GM18517 (cell line): ENCODE results near the gene SELENOK.
"Not testable (repeated sequence)": the region's sequence is repeated elsewhere in the genome, so short reads cannot be mapped to it uniquely, and the experiment has no call there.

ENCODE experiments used
- ATAC-seq: cut with Tn5 transposase; IDR thresholded peaks from one replicate; pipeline ENCODE4 v1.9.1; 2021; ENCODE audit warnings: mild to moderate bottlenecking, moderate library complexity; ENCODE audit not compliant: unreplicated experiment

Gene SELENOK

DNA sequence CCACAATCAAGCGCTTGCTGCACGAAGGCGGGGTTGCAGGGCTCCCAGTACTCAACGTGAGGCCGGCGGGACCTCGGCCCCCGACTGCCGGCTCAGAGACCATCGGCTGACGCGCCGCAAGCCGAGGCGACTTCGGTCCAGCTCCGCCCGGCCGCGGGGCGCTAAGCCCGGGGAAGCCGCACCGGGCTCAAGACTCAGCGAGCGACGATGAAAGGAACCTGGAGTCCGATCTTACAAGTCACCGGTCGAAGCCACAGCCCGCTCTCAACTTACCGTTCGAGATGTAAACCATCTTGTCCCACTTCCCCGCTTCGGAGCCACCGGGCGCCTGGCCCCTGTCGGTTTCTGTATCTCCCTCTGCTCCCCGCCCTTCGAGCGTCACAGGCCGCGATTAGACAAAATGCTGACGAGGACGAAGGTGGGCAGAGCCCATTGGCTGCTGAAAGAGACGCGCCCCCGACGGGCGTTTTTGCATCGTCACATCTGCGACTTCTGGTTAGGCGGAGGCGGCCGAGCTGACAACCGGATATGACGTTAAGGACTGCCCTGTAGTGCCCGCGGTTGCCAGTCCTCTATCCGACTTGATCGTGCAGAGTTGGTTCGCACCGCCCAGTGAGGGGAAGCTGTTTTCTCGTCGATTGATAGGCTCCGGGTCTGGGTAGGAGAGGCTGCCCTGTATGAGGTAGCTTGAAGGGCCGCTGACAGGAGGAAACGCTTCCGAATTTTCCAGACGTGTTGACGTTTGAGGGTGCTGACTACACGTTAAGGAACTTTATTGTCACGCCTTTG is at the start of gene SELENOK:
TSS of gene SELENOK (minus strand) at position 363 of the 789 bp plus-strand sequence.
- peak; percentile 95 for ATAC-seq

DNA sequence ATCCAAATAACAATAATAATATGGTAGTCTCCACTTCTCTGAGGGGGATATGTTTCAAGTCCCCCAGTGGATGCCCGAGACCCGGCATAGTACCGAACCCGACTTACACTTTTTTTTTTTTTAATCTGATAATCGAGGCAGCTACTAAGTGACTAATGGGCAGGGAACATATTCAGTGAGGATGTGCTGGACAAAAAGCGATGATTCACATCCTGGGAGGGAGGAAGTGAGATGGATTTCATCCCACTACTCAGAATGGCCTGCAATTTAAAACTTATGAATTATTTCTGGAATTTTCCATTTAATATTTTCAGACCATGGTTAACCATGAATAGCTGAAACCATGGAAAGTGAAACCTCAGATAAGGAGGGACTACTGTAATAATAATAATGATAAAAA is 49.5 kb upstream of the SELENOK start:
- ATAC-seq, result no peak

DNA sequence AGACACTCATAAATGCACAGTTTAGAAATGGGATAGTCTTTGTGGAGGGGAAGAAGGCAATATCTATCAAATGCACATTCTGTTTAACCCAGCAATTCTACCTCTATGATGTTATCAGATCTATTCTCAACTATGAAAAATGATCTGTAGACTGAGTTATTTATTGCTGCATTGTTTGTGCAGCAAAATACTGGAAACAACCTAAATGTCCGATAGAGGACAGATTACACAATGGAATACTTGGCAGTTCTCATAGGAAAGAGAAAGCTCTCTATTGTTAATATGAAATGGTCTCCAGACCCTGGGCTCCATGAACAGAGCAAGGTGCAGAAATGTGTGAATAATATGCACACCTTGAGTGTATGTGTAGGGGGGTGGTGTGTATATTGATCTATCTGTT is 49.0 kb upstream of the SELENOK start:
- ATAC-seq, result no peak

DNA sequence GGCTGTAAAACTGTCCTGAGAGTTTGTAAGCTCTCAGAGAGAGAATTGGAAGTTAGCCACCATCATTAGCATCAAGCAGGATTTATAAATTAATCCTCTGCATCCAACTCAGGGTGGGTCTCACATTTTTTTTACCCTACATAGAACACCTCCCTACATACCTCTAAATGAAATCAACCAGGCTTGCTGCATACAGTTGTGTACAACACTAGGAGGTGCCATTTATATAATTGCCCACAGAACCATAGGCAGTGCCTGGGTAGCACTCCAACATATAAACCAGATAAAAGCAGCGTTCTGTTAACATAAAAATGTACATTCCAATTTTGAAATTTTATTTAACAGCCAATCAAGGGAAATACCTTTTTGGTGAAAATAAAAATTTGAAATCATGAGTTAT is 48.2 kb upstream of the SELENOK start:
- ATAC-seq, result no peak

DNA sequence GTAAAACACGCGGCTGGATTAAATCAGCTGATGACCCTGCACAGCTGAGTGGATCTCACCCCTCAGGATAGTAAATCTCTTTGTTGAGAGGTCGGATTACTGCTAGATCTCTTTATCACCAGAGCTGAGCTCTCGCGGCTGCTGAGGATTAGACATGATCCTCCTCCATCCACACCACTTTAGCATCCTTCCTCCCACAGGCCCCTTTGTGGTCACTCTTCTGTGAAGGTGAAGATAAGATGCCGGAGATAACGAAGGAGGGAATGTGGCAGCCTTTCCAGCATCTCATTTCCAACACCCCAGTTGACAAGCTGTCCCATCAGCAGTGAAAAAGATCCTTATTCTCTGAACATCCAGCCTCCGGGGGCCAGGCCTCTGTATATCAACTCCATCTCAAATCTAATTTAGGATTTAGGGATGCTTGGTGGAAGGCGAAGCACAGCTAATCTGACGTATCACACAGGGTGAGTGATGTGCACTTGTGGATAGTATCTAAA is 47.5 kb upstream of the SELENOK start:
- no peak for ATAC-seq

DNA sequence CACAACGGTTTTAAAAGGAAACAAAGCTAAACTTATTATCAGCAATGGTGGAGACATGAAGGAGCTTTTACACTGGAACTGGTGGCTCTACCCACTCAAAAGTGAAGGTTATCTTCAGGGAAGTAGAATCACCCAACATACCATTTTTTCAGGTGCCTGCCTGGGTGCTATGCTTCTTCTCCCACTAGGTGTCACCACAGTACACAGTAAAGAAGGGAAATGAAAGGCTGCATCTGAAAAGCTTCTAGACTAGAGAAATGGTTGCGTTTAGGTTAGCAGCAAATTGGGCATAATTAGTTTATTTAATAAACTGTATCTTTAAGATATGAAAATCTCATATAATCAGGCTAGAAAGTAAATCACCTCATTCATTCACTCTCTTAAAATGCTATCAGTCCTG is 47.0 kb upstream of the SELENOK start:
- no peak for ATAC-seq

DNA sequence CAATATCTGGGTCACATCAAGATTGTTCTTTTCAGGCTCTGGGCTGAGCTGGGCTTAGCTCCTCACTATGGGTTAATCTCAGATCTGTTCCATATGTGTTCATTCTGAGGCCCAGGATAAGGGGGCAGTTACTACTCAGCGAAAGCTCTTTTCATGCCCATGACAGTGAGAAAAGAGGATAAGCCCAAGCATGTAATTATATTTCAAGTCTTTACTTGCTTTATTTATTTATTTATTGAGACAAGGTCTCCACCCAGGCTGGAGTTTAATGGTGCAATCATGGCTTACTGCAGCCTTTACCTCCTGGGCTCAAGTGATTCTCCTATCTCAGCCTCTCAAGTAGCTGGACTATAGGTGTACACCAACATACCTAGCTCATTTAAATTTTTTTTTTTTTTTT is 44.7 kb upstream of the SELENOK start:
- no peak for ATAC-seq

DNA sequence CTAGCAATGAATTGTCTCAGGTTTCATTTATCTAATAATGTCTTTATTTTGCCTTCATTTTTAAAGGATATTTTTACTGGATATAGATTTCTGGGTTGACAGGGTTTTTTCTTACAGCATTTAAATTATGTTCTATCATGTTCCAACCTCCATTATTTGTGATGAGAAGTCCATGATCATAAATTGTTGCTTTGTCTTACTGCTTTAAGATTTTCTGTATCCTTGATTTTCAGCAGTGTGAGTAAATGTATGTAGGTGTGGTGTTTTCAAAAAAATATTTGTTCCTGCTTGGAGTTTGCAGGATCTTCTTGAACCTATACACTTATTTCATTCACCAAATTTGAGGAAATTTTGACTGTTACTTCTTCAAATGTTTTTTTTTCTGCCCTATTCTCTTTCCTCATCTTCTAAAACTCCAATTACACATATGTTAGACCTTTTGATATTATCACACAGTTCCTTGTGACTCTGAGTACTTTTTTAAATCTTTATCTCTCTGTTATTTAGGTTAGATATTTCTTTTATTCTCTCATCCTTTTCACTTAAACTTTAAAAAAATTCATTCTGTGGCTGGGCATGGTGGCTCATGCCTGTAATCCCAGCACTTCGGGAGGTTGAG is 43.7 kb upstream of the SELENOK start:
- no peak for ATAC-seq

DNA sequence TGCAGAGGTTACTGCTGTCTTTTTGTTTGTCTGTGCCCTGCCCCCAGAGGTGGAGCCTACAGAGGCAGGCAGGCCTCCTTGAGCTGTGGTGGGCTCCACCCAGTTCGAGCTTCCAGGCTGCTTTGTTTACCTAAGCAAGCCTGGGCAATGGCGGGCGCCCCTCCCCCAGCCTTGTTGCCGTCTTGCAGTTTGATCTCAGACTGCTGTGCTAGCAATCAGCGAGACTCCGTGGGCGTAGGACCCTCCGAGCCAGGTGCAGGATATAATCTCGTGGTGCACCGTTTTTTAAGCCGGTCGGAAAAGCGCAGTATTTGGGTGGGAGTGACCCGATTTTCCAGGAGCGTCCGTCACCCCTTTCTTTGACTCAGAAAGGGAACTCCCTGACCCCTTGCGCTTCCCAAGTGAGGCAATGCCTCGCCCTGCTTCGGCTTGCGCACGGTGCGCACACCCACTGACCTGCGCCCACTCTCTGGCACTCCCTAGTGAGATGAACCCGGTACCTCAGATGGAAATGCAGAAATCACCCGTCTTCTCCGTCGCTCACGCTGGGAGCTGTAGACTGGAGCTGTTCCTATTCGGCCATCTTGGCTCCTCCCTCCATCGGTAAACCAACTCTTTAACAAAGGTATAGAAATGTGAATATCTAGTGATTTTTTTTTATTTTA is 35.7 kb upstream of the SELENOK start:
- not testable (repeated sequence) for ATAC-seq

DNA sequence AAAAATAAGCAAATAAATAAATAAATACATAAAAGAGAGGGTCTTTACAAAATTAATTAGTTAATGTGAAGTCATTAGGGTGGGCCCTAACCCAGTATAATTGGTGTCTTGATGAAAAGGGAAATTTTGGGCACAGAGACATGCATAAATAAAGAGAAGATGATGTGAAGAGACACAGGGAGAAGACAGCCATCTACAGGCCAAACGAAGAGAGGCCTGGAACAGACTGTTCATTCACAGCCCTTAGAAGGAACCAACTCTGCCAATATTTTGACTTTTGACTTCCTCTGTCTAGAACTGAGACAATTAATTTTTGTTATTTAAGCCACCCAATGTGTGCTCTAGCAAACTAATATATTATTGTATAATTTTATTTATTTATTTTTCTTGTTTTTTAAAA is 29.6 kb upstream of the SELENOK start:
- ATAC-seq, result no peak

DNA sequence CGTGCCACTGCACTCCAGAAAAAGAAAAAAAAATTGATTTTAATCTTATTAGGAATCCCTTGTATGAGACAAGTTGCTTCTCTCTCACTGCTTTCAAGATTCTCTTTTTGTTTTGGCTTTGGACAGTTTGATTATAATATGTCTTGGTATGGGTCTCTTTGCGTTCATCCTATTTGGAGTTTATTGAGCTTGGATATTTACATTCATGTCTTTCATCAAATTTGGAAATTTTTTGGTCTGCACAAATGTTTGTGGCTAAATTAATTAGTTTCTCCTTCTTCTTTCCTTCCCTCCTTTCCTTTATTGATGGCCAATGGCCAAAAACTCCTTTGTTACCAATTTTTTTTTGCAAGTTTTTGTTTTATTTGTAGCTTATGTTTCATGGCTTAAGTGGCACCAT is 28.1 kb upstream of the SELENOK start:
- no peak for ATAC-seq

DNA sequence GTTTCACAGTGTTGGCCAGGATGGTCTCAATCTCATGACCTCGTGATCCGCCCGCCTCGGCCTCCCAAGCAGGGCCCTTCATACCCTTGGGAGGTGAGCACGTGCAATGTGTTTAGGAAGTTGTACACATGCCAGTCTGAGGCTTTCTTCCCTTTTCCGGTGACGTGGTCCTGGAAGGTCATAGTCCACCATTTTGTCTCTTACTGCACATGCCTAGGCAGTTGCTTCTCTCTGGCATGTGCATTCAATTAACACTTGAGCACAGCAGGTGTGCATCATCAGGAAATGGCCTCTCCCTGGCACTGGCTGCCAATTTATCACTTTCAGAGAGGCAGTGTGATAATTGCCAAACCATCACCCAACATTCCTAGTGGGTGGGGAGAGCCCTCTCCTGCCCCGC is 21.7 kb upstream of the SELENOK start:
- ATAC-seq, result no peak

DNA sequence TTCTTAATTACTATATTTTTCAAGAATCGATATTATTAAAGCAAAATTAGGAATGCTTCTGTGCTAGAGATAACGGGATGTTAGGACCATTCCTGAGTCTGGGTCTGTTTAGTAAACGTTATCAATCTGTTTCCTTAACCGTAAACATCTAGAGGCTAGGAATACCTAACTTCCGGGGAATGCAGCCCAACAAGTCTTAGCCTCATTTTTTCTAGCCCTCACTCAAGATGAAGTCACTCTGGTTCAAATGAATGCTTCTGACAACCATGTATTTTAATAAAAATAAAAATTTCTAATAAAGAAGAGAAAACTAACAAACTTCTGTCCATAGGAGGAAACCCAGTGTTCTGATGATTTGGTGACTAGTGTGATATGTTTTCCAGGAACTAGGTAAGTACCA is 11.1 kb upstream of the SELENOK start:
- ATAC-seq, result no peak

DNA sequence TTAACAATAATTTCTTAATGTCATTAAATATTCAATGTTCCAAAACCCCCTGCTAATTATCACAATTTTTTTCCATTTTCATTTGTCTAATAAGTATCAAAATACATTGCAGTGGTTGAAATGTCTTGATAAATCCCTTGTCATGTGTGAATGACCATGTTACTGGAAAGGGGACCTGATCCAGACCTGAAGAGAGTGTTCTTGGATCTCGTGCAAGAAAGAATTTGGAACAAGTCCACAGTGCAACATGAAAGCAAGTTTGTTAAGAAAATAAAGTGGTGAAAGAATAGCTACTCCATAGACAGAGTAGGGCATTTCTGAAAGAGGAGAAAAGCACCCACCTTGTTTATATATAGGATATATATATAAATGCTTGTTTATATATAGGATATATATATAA is 10.4 kb upstream of the SELENOK start:
- ATAC-seq, result no peak

DNA sequence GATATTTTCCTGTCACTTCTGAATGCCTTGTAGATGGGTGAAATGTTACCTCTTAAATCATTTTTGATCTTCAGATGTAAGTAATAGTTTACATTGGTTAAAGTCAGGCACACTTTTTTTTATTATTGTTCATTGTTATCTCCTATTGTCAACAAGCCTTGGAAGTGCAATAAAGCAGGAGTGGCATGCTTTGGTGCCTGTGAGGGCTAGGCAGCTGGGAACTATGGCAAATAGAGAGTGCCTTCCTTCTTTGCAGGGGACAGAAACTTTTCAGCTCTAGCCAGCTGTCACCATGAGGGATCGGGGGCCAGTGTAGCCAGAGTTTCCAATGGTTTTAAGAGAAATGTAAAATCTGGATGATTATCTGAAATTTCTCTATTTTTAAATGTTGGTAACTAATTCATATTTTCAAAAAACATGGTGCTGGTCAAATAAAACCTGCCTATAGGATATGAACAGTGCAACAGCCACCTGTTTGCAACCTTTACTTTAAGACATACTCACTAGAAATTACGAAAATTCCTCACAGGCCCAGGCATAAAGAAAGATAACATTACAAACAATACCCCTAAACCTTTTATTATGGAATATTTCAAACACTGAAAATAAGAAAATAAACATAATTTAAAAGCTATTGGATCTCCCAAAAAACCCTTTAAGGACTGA is 9.1 kb upstream of the SELENOK start:
- no peak for ATAC-seq

DNA sequence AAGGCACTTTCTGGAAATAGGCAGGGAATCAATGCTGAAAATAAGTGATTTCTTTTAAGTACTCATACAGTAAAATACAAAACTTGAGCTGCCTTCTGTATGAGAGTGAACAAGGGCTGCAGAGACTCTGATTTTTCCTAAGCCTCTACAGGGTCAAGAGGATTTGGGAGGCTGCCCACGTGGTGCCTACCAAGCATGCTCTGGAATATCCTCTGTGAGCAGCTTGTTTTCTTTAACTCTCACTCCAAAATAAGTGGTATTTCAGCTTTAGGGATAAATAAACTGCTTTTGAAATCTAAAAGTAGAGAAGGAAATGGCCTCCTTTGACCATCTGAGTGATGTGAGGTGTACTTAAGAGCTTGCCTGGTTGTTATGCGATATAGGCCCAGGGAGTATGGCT is 8.1 kb upstream of the SELENOK start:
- no peak for ATAC-seq

DNA sequence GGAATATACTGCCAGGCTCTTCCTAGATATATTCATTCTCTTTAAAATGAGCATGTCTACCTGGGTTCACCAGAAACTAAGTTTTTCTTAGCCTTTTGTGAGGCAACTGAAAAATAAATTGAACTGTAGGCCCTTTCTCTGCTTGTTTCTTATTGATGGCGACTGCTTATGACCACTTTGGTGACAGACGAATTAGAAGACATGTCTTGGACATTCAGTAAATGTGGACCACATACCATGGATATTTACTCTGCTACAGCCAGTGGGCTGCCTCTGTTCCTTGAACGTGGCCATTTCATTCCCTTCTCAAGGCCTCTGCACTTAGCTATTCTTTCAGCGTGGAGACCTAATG is 603 bp upstream of the SELENOK start:
- no peak for ATAC-seq

DNA sequence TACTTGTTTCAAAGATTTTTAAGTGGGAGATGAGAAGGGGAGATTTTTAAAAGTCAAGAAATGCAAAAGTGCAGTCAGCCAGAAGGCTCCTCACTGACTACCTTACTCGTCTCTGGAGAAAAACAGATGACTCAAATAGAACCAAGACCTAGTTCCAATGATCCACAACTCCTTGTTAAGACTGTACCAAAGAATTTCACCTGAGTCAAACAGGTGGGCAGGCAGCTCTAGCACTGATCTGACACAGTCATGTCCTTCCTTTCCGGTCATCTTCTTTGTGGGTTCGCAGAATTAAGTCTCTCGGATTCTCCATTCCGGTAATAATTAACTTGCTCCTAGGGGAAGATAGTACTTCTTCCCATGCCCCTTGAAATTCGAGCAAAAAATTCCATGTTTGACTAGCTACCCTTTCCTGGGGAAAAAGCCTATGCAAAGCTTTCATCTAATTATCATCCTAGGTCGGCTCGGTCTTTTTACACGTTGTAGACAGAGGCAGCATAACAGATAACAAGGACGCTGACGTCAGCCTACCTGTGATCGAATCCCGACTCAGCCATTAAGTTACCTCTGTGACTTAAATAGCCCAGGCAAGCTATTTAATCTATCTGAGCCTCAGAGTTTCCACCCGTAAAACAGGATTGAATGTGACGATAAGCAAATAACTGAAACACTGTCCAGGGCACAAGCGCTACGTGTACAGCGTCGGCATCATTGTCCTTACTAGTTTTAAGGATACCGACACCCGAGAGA is 758 bp downstream of the SELENOK start:
- no peak for ATAC-seq

DNA sequence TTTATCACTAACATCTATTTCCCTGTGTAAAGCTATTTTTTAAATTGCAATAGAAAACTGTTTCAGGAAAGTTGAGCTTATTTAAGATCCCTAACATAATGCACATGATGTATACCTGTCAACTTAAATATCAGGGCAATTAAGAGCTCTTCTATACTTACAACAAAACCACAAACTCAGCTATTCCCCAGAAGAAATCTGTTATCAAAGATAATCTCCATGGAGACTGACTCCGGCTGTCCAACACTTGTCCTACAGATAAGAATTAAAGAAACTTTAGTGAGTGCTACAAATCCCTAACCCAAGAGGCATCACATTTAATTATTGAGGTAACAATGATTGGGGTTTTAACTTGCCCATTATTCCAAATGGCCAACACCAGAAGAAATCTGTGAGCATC is 3.4 kb downstream of the SELENOK start:
- no peak for ATAC-seq

DNA sequence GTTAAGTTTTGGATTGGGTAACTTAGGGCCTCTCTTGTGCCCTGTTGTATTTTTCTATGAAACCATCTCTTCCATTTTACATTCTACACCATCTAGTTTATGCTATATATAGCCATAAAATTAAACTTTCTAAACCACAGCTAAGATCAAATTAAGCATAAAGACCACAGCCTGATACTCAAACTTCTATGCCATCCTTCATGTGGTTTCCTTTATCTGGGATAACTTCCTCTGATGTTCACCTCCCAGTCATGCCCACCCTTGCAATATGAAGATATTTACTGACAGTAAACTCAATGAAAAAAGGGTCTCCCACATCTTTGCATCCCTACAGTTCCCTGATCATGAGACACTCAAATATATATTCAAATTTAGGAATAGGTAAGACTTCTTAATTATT is 4.2 kb downstream of the SELENOK start:
- no peak for ATAC-seq

DNA sequence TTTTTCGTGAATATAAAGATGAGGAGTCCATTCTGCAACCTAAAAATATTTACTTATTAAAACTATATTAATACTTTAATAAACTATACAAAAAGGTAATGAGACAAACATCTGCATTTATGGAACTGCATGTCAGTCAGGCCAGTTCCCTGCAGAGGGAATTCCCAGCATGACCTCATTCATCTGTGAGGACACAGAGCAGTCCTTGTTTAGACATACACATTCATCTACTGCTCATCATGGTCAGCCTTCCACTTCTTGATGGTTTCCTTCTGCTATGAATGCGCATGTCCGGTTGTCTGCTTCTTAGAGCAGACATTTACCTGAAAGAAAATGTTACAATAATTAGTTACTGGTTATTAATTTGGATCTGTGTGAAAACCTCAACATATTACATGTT is 6.4 kb downstream of the SELENOK start:
- no peak for ATAC-seq
